CD8-positive, alpha-beta memory T cell (primary cell): Measurements from ENCODE around the gene OSBPL10. TPM values are rescaled to one million over a fixed set of nuclear protein-coding genes. Genes with fewer than 3 reads are reported as not detected.

Experiments
- CTCF ChIA-PET: fragments of 350-600 bp; sonication (Branson Sonifier 250); formaldehyde crosslinking; loops from one replicate; lab custom pipeline; 2021; ENCODE audit warnings: antibody characterized with exemption; lab: Charles Lee
- POLR2A ChIA-PET: fragments of 350-600 bp; sonication (Branson Sonifier 250); formaldehyde crosslinking; loops from one replicate; lab custom pipeline; 2021; ENCODE audit warnings: antibody characterized with exemption; lab: Charles Lee
- DNase-seq, 5 donors: peaks; one replicate each; pipeline versions ENCODE4 v3.0.0 to v3.0.0-alpha.2; 2020 to 2022; ENCODE audit warnings: mixed read lengths in 1 of 5
- H3K27ac ChIP-seq: one replicate; pipeline ENCODE4 v1.7.0; 2013; ENCODE audit warnings: low read depth, mild to moderate bottlenecking, low read length, moderate library complexity
- H3K27me3 ChIP-seq: 2 replicates; pipeline ENCODE4 v1.7.0; 2013; ENCODE audit warnings: low read length, mild to moderate bottlenecking; ENCODE audit not compliant: insufficient read depth, poor library complexity, severe bottlenecking
- H3K36me3 ChIP-seq: 2 replicates; pipeline ENCODE4 v1.7.0; 2013; ENCODE audit warnings: mild to moderate bottlenecking, low read length, moderate library complexity; ENCODE audit not compliant: insufficient read depth
- H3K4me1 ChIP-seq: 2 replicates; pipeline ENCODE4 v1.7.0; 2013; ENCODE audit warnings: mild to moderate bottlenecking, low read length, moderate library complexity; ENCODE audit not compliant: insufficient read depth
- H3K4me3 ChIP-seq: 2 replicates; pipeline ENCODE4 v1.7.0; 2013; ENCODE audit warnings: mild to moderate bottlenecking, low read length
- H3K9me3 ChIP-seq: 2 replicates; pipeline ENCODE4 v1.7.0; 2013; ENCODE audit warnings: mild to moderate bottlenecking, low read length
- H3K27ac Mint-ChIP-seq, 8 donors: one replicate each; pipeline ENCODE4 v1.8.0; 2020 to 2021; ENCODE audit warnings: mixed read lengths in 8 of 8, mild to moderate bottlenecking in 6 of 8, inconsistent platforms in 3 of 8, moderate library complexity in 3 of 8
- H3K27me3 Mint-ChIP-seq, 2 donors: one replicate each; pipeline ENCODE4 v1.8.0; 2020 to 2021; ENCODE audit warnings: mixed read lengths in 2 of 2, mild to moderate bottlenecking in 1 of 2, moderate library complexity in 1 of 2
- H3K36me3 Mint-ChIP-seq, 3 donors: one replicate each; pipeline ENCODE4 v1.8.0; 2020 to 2021; ENCODE audit warnings: mixed read lengths in 3 of 3, inconsistent platforms in 1 of 3, mild to moderate bottlenecking in 1 of 3
- H3K4me1 Mint-ChIP-seq, 3 donors: one replicate each; pipeline ENCODE4 v1.8.0; 2020 to 2021; ENCODE audit warnings: mixed read lengths in 3 of 3, inconsistent platforms in 1 of 3, mild to moderate bottlenecking in 1 of 3
- H3K4me3 Mint-ChIP-seq, 7 donors: one replicate each; pipeline ENCODE4 v1.8.0; 2020 to 2021; ENCODE audit warnings: mixed read lengths in 7 of 7, mild to moderate bottlenecking in 6 of 7, moderate library complexity in 4 of 7, inconsistent platforms in 2 of 7
- H3K9me3 Mint-ChIP-seq, 5 donors: one replicate each; pipeline ENCODE4 v1.8.0; 2020 to 2022; ENCODE audit warnings: mixed read lengths in 5 of 5, mild to moderate bottlenecking in 3 of 5, moderate library complexity in 2 of 5, inconsistent platforms in 1 of 5
- polyA plus RNA-seq: library from polyadenylated mRNA; unstranded; fragments of 300-500 nt; fragmentation: Illumina TruSeq; gene quantifications from one replicate; pipeline ENCODE4 v1.2.3, GENCODE V29; 2021
- total RNA-seq, 2 experiments: library from RNA; stranded (reverse); gene quantifications; one replicate each; pipeline ENCODE4 v1.2.3, GENCODE V29; 2021

Gene OSBPL10
- total and polyA plus RNA-seq, 3 experiments from 2014 or later: 0.12 to 3.0 (median 2.6) TPM

GRCh38 chr3:31615071-31615875, 365.8 kb downstream of the OSBPL10 start:
- Mint-ChIP-seq H3K27ac (peak overlapping the region in 1 of 8 donors; percentile 30), H3K4me1 (peaks cover 48 to 66% (median 63%) of the 10 kb centered on the region in 3 donors), H3K27me3 (no peaks in the 10 kb centered on the region), H3K9me3 (no peaks in the 10 kb centered on the region), H3K4me3 (no peak overlapping the region), H3K36me3 (peaks cover 10 to 54% (median 14%) of the 10 kb centered on the region in 3 donors)
- POLR2A ChIA-PET: no interaction called here
- H3K36me3 ChIP-seq: peaks cover 4% of the 10 kb centered on the region
- no peaks in the 10 kb centered on the region for H3K27me3 ChIP-seq
- CTCF ChIA-PET: no interaction called here
- no peaks in the 10 kb centered on the region for H3K9me3 ChIP-seq
- H3K27ac ChIP-seq: no peak overlapping the region
- no peak for DNase-seq
- no peak overlapping the region for H3K4me3 ChIP-seq
- H3K4me1 ChIP-seq: no peaks in the 10 kb centered on the region

- H3K4me1 ChIP-seq: no peaks in the 10 kb centered on the region
- no peaks in the 10 kb centered on the region for H3K9me3 ChIP-seq
- Mint-ChIP-seq H3K4me3 (no peak overlapping the region), H3K27me3 (no peaks in the 10 kb centered on the region), H3K4me1 (peaks cover 54 to 76% (median 71%) of the 10 kb centered on the region in 3 donors), H3K27ac (no peak overlapping the region), H3K36me3 (peaks cover 10 to 50% (median 14%) of the 10 kb centered on the region in 3 donors), H3K9me3 (no peaks in the 10 kb centered on the region)
- H3K36me3 ChIP-seq: peaks cover 4% of the 10 kb centered on the region
- DNase-seq: no peak
- H3K27me3 ChIP-seq: no peaks in the 10 kb centered on the region
- CTCF ChIA-PET: no interaction called here
- no peak overlapping the region for H3K27ac ChIP-seq
- POLR2A ChIA-PET: no interaction called here
- H3K4me3 ChIP-seq: no peak overlapping the region
Measured at GRCh38 chr3:31614162-31614921, 366.7 kb downstream of the OSBPL10 start.

DNA sequence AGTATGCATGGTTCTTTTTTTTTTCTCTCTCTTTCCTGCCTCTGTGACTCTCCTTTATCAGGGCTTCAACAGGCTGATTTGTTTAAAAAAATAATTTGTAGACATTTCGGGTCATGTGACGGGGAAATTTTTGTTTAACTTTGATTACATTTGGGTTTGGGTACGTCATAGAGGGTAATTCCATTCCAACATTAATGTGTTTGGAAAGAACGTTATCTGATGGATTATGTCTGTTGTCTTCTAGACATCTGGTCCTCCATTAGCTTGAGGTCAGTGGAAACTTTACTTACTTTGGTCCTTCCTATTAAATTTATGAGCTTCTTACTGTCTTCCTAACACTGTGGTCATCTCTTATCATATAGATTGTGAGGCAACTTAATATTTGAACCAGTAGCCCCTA, 367.4 kb downstream of the OSBPL10 start:
- Mint-ChIP-seq H3K27ac (no peak overlapping the region), H3K4me3 (peak overlapping the region in 1 of 7 donors; percentile 8), H3K4me1 (peaks cover 61 to 83% (median 77%) of the 10 kb centered on the region in 3 donors), H3K9me3 (no peaks in the 10 kb centered on the region), H3K27me3 (no peaks in the 10 kb centered on the region), H3K36me3 (peaks cover 10 to 49% (median 10%) of the 10 kb centered on the region in 3 donors)
- Histone ChIP-seq H3K27ac (no peak overlapping the region), H3K27me3 (no peaks in the 10 kb centered on the region), H3K9me3 (no peaks in the 10 kb centered on the region), H3K4me1 (peaks cover under 1% of the 10 kb centered on the region), H3K36me3 (peaks cover 4% of the 10 kb centered on the region), H3K4me3 (no peak overlapping the region)
- POLR2A ChIA-PET: no interaction called here
- no peak for DNase-seq
- CTCF ChIA-PET: no interaction called here

DNA sequence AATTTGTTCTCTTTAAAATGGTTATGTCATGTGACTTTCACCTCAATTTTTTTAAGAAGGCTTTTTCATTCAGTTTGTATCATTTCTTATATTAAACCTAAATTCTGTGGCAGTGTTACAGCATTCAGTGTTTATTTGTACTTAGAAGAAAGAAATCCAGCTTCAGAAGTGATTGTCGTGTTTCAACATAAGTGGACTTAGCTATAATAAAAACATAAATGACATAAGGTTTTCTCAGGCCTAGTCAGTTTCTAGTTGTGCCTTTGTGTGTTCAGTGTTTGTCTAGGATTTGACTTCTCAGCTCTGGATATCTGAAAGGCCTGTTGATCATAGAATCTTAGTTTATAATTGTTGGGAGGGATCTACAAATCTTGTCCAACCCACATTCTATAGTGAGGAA, 367.9 kb downstream of the OSBPL10 start:
- H3K27me3 ChIP-seq: no peaks in the 10 kb centered on the region
- no peak for DNase-seq
- H3K4me3 ChIP-seq: no peak overlapping the region
- peak overlapping the region in 1 of 8 donors; percentile 29 for H3K27ac Mint-ChIP-seq
- peaks cover 5% of the 10 kb centered on the region for H3K4me1 ChIP-seq
- peaks cover 66 to 87% (median 82%) of the 10 kb centered on the region in 3 donors for H3K4me1 Mint-ChIP-seq
- H3K4me3 Mint-ChIP-seq: no peak overlapping the region
- H3K36me3 Mint-ChIP-seq: peaks cover 13 to 49% (median 15%) of the 10 kb centered on the region in 3 donors
- ChIA-PET CTCF (no interaction called here), POLR2A (no interaction called here)
- peaks cover 0 to 3% (median 0%) of the 10 kb centered on the region in 5 donors for H3K9me3 Mint-ChIP-seq
- peaks cover 4% of the 10 kb centered on the region for H3K36me3 ChIP-seq
- H3K27me3 Mint-ChIP-seq: no peaks in the 10 kb centered on the region
- H3K9me3 ChIP-seq: no peaks in the 10 kb centered on the region
- H3K27ac ChIP-seq: no peak overlapping the region

Other genes starting within 250 kb of the OSBPL10 start
- under 1 TPM in 1 of 2 experiments, not detected in 1; 0.16 TPM for gene ZNF860, start 488 bp upstream of the OSBPL10 start, total RNA-seq
- gene ZNF860, start 488 bp upstream of the OSBPL10 start, polyA plus RNA-seq: not detected
- gene GPD1L, start 125.4 kb upstream of the OSBPL10 start, total RNA-seq: 10 to 100 TPM; 13.9 to 16.1 TPM
- gene GPD1L, start 125.4 kb upstream of the OSBPL10 start, polyA plus RNA-seq: 20.9 TPM